SK-N-SH treated with all-trans-retinoic acid at 6 μM for 48 hours (cell line): ENCODE data around the gene TBC1D13.

Experiments used
- ATAC-seq: fragments of 200-7000 bp; cut with Tn5 transposase; 3 replicates; pipeline ENCODE4 v1.9.1; 2020; ENCODE audit warnings: mild to moderate bottlenecking, moderate library complexity
- ARNTL ChIP-seq: fragments of 450-650 bp; formaldehyde crosslinking; IDR thresholded peaks from 2 replicates; pipeline ENCODE4 v1.5.0; 2020; ENCODE audit warnings: low read depth, mild to moderate bottlenecking, moderate library complexity, borderline replicate concordance
- BACH2 ChIP-seq: fragments of 250-450 bp; sonication (Bioruptor Pico); IDR thresholded peaks from 2 replicates; pipeline ENCODE4 v1.9.0; 2021; ENCODE audit warnings: mild to moderate bottlenecking, borderline replicate concordance
- CSDC2 ChIP-seq: fragments of 250-450 bp; sonication (Bioruptor Pico); IDR thresholded peaks from 2 replicates; pipeline ENCODE4 v1.5.0; 2020; ENCODE audit warnings: mild to moderate bottlenecking, moderate library complexity
- ESRRG ChIP-seq: fragments of 250-450 bp; sonication (Bioruptor Pico); IDR thresholded peaks from 2 replicates; pipeline ENCODE4 v1.6.1; 2021; ENCODE audit warnings: mild to moderate bottlenecking
- OSR1 ChIP-seq: fragments of 250-450 bp; sonication (Bioruptor Pico); IDR thresholded peaks from 2 replicates; pipeline ENCODE4 v1.8.0; 2022; ENCODE audit warnings: moderate library complexity, mild to moderate bottlenecking, inconsistent platforms
- PPARA ChIP-seq: fragments of 250-450 bp; sonication (Bioruptor Pico); IDR thresholded peaks from 2 replicates; pipeline ENCODE4 v1.5.0; 2020; ENCODE audit warnings: mild to moderate bottlenecking, borderline replicate concordance
- RARB ChIP-seq: fragments of 250-450 bp; sonication (Bioruptor Pico); IDR thresholded peaks from 2 replicates; pipeline ENCODE4 v1.8.0; 2021; ENCODE audit warnings: mild to moderate bottlenecking, moderate library complexity
- TCF4 ChIP-seq: fragments of 250-450 bp; sonication (Bioruptor Pico); IDR thresholded peaks from 2 replicates; pipeline ENCODE4 v1.8.0; 2021; ENCODE audit warnings: mild to moderate bottlenecking, moderate library complexity, borderline replicate concordance
- TOX ChIP-seq: fragments of 250-450 bp; sonication (Bioruptor Pico); IDR thresholded peaks from 2 replicates; pipeline ENCODE4 v1.8.0; 2021; ENCODE audit warnings: mild to moderate bottlenecking, moderate library complexity, borderline replicate concordance
- ZC3H10 ChIP-seq: fragments of 250-450 bp; sonication (Bioruptor Pico); IDR thresholded peaks from 2 replicates; pipeline ENCODE4 v1.5.1; 2021; ENCODE audit warnings: mild to moderate bottlenecking, moderate library complexity
- ZFP3 ChIP-seq: fragments of 250-450 bp; sonication (Bioruptor Pico); IDR thresholded peaks from 2 replicates; pipeline ENCODE4 v1.5.0; 2020; ENCODE audit warnings: mild to moderate bottlenecking, moderate library complexity
- ZFP30 ChIP-seq: fragments of 450-650 bp; formaldehyde crosslinking; IDR thresholded peaks from 2 replicates; pipeline ENCODE4 v1.5.0; 2022; ENCODE audit warnings: mild to moderate bottlenecking, moderate library complexity
- ZNF565 ChIP-seq: fragments of 450-650 bp; formaldehyde crosslinking; conservative IDR thresholded peaks from 2 replicates; pipeline ENCODE4 v1.5.0; 2020; ENCODE audit warnings: low read depth, mild to moderate bottlenecking, moderate library complexity
- ZNF70 ChIP-seq: fragments of 450-650 bp; formaldehyde crosslinking; IDR thresholded peaks from 2 replicates; pipeline ENCODE4 v1.5.0; 2020; ENCODE audit warnings: mild to moderate bottlenecking, moderate library complexity
- TF ChIP-seq, protein P1 (sequence below): fragments of 250-450 bp; sonication (Bioruptor Pico); IDR thresholded peaks from 2 replicates; pipeline ENCODE4 v1.5.0; 2020; ENCODE audit warnings: mild to moderate bottlenecking, moderate library complexity
- TF ChIP-seq, protein P2 (sequence below): fragments of 250-450 bp; sonication (Bioruptor Pico); IDR thresholded peaks from 2 replicates; pipeline ENCODE4 v1.8.0; 2021; ENCODE audit warnings: low read depth, mild to moderate bottlenecking, moderate library complexity, borderline replicate concordance
- TF ChIP-seq, protein P3 (sequence below): fragments of 250-450 bp; sonication (Bioruptor Pico); IDR thresholded peaks from 2 replicates; pipeline ENCODE4 v1.5.1; 2021; ENCODE audit warnings: mild to moderate bottlenecking, moderate library complexity
- TF ChIP-seq, protein P4 (sequence below): fragments of 250-450 bp; sonication (Bioruptor Pico); IDR thresholded peaks from 2 replicates; pipeline ENCODE4 v1.5.1; 2020; ENCODE audit warnings: low read depth, mild to moderate bottlenecking, moderate library complexity
- TF ChIP-seq, protein P5 (sequence below): fragments of 250-450 bp; sonication (Bioruptor Pico); IDR thresholded peaks from 2 replicates; pipeline ENCODE4 v1.8.0; 2020; ENCODE audit warnings: mild to moderate bottlenecking, moderate library complexity, borderline replicate concordance

Gene TBC1D13

DNA sequence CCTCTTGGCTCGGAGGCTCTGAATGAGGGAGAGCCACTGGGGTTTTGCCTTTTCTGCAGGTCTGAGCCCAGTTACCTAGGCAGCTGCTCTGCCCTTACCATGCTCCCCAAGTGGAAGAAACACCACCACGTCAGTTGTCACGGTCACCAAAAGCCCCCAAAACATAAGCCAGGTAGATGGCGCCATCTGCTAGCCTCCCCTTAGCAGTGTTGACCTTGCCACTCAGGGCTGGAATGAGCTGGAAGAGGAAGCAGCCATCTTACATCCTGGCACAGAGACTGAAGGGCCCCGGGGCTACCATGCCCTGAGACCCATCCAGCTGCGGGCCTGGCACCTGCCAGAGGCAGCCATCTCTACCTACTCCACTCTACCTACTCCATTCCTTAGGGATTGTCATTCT lies 22.7 kb upstream of the TBC1D13 start (continued):
- TF ChIP-seq, protein P1, sequence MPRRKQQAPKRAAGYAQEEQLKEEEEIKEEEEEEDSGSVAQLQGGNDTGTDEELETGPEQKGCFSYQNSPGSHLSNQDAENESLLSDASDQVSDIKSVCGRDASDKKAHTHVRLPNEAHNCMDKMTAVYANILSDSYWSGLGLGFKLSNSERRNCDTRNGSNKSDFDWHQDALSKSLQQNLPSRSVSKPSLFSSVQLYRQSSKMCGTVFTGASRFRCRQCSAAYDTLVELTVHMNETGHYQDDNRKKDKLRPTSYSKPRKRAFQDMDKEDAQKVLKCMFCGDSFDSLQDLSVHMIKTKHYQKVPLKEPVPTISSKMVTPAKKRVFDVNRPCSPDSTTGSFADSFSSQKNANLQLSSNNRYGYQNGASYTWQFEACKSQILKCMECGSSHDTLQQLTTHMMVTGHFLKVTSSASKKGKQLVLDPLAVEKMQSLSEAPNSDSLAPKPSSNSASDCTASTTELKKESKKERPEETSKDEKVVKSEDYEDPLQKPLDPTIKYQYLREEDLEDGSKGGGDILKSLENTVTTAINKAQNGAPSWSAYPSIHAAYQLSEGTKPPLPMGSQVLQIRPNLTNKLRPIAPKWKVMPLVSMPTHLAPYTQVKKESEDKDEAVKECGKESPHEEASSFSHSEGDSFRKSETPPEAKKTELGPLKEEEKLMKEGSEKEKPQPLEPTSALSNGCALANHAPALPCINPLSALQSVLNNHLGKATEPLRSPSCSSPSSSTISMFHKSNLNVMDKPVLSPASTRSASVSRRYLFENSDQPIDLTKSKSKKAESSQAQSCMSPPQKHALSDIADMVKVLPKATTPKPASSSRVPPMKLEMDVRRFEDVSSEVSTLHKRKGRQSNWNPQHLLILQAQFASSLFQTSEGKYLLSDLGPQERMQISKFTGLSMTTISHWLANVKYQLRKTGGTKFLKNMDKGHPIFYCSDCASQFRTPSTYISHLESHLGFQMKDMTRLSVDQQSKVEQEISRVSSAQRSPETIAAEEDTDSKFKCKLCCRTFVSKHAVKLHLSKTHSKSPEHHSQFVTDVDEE: no peak
- TF ChIP-seq PPARA (CRISPR knock-in tag) (no peak), ZC3H10 (CRISPR knock-in tag) (no peak), ESRRG (CRISPR knock-in tag) (no peak), ARNTL (CRISPR knock-in tag) (no peak), RARB (CRISPR knock-in tag) (no peak), ZNF70 (CRISPR knock-in tag) (no peak)
- TF ChIP-seq, protein P2, sequence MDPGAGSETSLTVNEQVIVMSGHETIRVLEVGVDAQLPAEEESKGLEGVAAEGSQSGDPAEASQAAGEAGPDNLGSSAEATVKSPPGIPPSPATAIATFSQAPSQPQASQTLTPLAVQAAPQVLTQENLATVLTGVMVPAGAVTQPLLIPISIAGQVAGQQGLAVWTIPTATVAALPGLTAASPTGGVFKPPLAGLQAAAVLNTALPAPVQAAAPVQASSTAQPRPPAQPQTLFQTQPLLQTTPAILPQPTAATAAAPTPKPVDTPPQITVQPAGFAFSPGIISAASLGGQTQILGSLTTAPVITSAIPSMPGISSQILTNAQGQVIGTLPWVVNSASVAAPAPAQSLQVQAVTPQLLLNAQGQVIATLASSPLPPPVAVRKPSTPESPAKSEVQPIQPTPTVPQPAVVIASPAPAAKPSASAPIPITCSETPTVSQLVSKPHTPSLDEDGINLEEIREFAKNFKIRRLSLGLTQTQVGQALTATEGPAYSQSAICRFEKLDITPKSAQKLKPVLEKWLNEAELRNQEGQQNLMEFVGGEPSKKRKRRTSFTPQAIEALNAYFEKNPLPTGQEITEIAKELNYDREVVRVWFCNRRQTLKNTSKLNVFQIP (CRISPR knock-in tag): no peak

DNA sequence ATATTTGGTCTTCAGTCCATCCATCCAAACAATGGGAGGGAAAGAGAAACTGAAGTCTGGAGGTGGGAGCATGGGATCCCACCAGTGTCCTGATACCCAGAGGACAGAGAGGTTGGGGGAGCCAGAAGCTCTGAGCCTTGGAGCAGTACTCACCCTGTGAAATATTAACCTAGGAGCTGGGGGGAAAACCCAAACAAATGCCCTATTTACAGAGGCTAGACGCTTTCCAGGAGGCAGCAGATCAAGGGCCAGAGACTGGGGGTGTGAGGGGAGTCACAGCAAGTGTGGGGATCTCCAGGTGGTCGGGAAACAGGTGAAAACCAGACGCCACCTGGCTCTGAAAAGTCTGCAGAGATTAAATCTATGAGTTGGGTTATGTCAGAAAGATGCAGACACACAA lies 21.6 kb upstream of the TBC1D13 start:
- ATAC-seq: no peak
- TF ChIP-seq, protein P3, sequence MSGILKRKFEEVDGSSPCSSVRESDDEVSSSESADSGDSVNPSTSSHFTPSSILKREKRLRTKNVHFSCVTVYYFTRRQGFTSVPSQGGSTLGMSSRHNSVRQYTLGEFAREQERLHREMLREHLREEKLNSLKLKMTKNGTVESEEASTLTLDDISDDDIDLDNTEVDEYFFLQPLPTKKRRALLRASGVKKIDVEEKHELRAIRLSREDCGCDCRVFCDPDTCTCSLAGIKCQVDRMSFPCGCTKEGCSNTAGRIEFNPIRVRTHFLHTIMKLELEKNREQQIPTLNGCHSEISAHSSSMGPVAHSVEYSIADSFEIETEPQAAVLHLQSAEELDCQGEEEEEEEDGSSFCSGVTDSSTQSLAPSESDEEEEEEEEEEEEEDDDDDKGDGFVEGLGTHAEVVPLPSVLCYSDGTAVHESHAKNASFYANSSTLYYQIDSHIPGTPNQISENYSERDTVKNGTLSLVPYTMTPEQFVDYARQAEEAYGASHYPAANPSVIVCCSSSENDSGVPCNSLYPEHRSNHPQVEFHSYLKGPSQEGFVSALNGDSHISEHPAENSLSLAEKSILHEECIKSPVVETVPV (CRISPR knock-in tag): no peak
- TF ChIP-seq, protein P2 (CRISPR knock-in tag): no peak
- TF ChIP-seq, protein P4, sequence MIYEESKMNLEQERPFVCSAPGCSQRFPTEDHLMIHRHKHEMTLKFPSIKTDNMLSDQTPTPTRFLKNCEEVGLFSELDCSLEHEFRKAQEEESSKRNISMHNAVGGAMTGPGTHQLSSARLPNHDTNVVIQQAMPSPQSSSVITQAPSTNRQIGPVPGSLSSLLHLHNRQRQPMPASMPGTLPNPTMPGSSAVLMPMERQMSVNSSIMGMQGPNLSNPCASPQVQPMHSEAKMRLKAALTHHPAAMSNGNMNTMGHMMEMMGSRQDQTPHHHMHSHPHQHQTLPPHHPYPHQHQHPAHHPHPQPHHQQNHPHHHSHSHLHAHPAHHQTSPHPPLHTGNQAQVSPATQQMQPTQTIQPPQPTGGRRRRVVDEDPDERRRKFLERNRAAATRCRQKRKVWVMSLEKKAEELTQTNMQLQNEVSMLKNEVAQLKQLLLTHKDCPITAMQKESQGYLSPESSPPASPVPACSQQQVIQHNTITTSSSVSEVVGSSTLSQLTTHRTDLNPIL (CRISPR knock-in tag): no peak
- TF ChIP-seq TOX (CRISPR knock-in tag): no peak
- no peak for TF ChIP-seq ESRRG (CRISPR knock-in tag)
- no peak for TF ChIP-seq ZFP30 (CRISPR knock-in tag)
- TF ChIP-seq, protein P5, sequence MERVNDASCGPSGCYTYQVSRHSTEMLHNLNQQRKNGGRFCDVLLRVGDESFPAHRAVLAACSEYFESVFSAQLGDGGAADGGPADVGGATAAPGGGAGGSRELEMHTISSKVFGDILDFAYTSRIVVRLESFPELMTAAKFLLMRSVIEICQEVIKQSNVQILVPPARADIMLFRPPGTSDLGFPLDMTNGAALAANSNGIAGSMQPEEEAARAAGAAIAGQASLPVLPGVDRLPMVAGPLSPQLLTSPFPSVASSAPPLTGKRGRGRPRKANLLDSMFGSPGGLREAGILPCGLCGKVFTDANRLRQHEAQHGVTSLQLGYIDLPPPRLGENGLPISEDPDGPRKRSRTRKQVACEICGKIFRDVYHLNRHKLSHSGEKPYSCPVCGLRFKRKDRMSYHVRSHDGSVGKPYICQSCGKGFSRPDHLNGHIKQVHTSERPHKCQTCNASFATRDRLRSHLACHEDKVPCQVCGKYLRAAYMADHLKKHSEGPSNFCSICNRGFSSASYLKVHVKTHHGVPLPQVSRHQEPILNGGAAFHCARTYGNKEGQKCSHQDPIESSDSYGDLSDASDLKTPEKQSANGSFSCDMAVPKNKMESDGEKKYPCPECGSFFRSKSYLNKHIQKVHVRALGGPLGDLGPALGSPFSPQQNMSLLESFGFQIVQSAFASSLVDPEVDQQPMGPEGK (CRISPR knock-in tag): no peak
- no peak for TF ChIP-seq PPARA (CRISPR knock-in tag)
- no peak for TF ChIP-seq CSDC2 (CRISPR knock-in tag)
- TF ChIP-seq ZNF565 (CRISPR knock-in tag): no peak
- no peak for TF ChIP-seq OSR1
- TF ChIP-seq ZNF70 (CRISPR knock-in tag): no peak
- no peak for TF ChIP-seq BACH2 (CRISPR knock-in tag)
- TF ChIP-seq ZC3H10 (CRISPR knock-in tag): no peak
- no peak for TF ChIP-seq TCF4 (CRISPR knock-in tag)
- no peak for TF ChIP-seq ZFP3 (CRISPR knock-in tag)
- no peak for TF ChIP-seq RARB (CRISPR knock-in tag)
- TF ChIP-seq ARNTL (CRISPR knock-in tag): no peak

DNA sequence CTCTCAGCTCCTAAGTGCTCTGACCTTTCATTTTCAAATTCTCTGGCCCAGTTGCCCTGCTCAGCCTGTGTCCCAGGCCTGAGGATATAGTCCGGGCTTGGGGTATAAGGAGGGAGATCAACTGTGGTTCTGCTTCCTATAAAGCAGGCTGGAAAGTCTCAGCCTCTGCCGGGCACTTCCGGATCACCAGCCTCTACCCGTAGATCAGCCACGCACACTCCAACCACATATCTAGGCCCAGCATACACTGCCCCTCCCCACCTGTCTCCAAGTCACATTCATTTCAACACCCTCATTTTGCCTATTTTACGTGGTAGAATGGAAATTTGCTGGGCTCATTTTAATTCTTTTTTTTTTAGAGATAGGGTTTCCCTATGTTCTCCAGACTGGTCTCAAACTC lies 18.4 kb upstream of the TBC1D13 start:
- TF ChIP-seq ZC3H10 (CRISPR knock-in tag): no peak
- no peak for ATAC-seq
